Mammary epithelial cell (primary cell): Measurements from ENCODE around the gene RIMBP3B.
"Not testable (repeated sequence)": the region's sequence is repeated elsewhere in the genome, so short reads cannot be mapped to it uniquely, and the experiment has no call there.

Source experiments
- CTCF ChIP-seq, 2 donors: IDR thresholded peaks in 1 of 2; conservative IDR thresholded peaks in 1 of 2; 2 replicates each; pipeline ENCODE4 v1.5.1; 2011 to 2012; ENCODE audit warnings: inconsistent platforms in 2 of 2, low read length in 2 of 2, mild to moderate bottlenecking in 2 of 2, control low read depth in 1 of 2, low read depth in 1 of 2; ENCODE audit not compliant: insufficient read depth in 1 of 2; ENCODE audit errors: extremely low read depth in 1 of 2
- EZH2 ChIP-seq: IDR thresholded peaks from 2 replicates; pipeline ENCODE4 v1.6.1; 2012; ENCODE audit warnings: low read length, inconsistent platforms, borderline replicate concordance

- not testable (repeated sequence) for TF ChIP-seq CTCF (conservative IDR thresholded peaks at IDR 0.05 in 1 of 2, IDR thresholded peaks at IDR 0.05 in 1 of 2; ENCODE audit: extremely low read depth in 1 of 2, insufficient read depth in 1 of 2, low read depth in 1 of 2, low read length in 2 of 2); EZH2
These were observed 20.5 kb upstream of the RIMBP3B start for GRCh38 chr22:21363061-21363460.
